CD14-positive monocyte (primary cell): ENCODE data around the gene CALML3. TPM values are rescaled to one million over a fixed set of nuclear protein-coding genes. Genes with fewer than 3 reads are reported as not detected.

Experiments used
- DNase-seq, 3 donors: peaks; one replicate each; pipeline ENCODE4 v3.0.0-alpha.2; 2011 to 2022
- H2AFZ ChIP-seq: 2 replicates; pipeline ENCODE4 v1.6.0; 2012; ENCODE audit warnings: mild to moderate bottlenecking, low read depth, low read length, inconsistent platforms; ENCODE audit not compliant: insufficient read depth, poor library complexity, severe bottlenecking
- H3K27ac ChIP-seq, 2 donors: 1 replicate in 1 of 2; 2 replicates in 1 of 2; pipeline ENCODE4 v1.5.1; 2012 to 2013; ENCODE audit warnings: low read length in 2 of 2, control low read depth in 1 of 2, inconsistent platforms in 1 of 2, low read depth in 1 of 2, mild to moderate bottlenecking in 1 of 2
- H3K27me3 ChIP-seq, 2 donors: one replicate each; pipeline versions ENCODE4 v1.6.0 to v1.6.1; 2011 to 2013; ENCODE audit warnings: low read length in 2 of 2; ENCODE audit not compliant: control insufficient read depth in 2 of 2, insufficient read depth in 2 of 2
- H3K36me3 ChIP-seq, 2 donors: replicated peaks in 1 of 2; 1 replicate in 1 of 2; 2 replicates in 1 of 2; pipeline versions ENCODE4 v1.5.1 to v1.6.1; 2012 to 2013; ENCODE audit warnings: low read length in 2 of 2, control low read depth in 1 of 2, inconsistent platforms in 1 of 2, mild to moderate bottlenecking in 1 of 2; ENCODE audit not compliant: insufficient read depth in 2 of 2, control insufficient read depth in 1 of 2
- H3K4me1 ChIP-seq, 2 donors: 1 replicate in 1 of 2; 2 replicates in 1 of 2; pipeline versions ENCODE4 v1.5.1 to v1.6.1; 2012 to 2013; ENCODE audit warnings: low read length in 2 of 2, control low read depth in 1 of 2, inconsistent platforms in 1 of 2, mild to moderate bottlenecking in 1 of 2, moderate library complexity in 1 of 2; ENCODE audit not compliant: insufficient read depth in 2 of 2, control insufficient read depth in 1 of 2
- H3K4me2 ChIP-seq: replicated peaks from 2 replicates; pipeline ENCODE3; 2012; ENCODE audit warnings: low read length, moderate library complexity, mild to moderate bottlenecking; ENCODE audit not compliant: poor library complexity, severe bottlenecking; ENCODE audit errors: extremely low read depth
- H3K4me3 ChIP-seq, 3 experiments: fragments of 200-600 bp in 1 of 3; sonication (generic) in 1 of 3; replicated peaks in 1 of 3; 1 replicate in 2 of 3; 2 replicates in 1 of 3; pipeline ENCODE4 v1.5.1; 2011 to 2013; ENCODE audit warnings: low read length in 3 of 3, mild to moderate bottlenecking in 3 of 3, control low read depth in 2 of 3, low read depth in 2 of 3, inconsistent platforms in 1 of 3, moderate library complexity in 1 of 3
- H3K79me2 ChIP-seq: 2 replicates; pipeline ENCODE4 v1.6.0; 2012; ENCODE audit warnings: mild to moderate bottlenecking, control low read depth, inconsistent platforms, low read length, moderate library complexity; ENCODE audit not compliant: insufficient read depth
- H3K9ac ChIP-seq: 2 replicates; pipeline ENCODE4 v1.6.0; 2017; ENCODE audit warnings: low read length, mild to moderate bottlenecking; ENCODE audit not compliant: insufficient read depth, poor library complexity, severe bottlenecking
- H3K9me3 ChIP-seq, 2 donors: replicated peaks in 1 of 2; 1 replicate in 1 of 2; 2 replicates in 1 of 2; pipeline versions ENCODE4 v1.5.1 to v1.6.1; 2012 to 2013; ENCODE audit warnings: low read length in 2 of 2, control low read depth in 1 of 2; ENCODE audit not compliant: control insufficient read depth in 1 of 2, insufficient read depth in 1 of 2
- H4K20me1 ChIP-seq: 2 replicates; pipeline ENCODE4 v1.6.0; 2012; ENCODE audit warnings: mild to moderate bottlenecking, low read length, control low read depth, moderate library complexity; ENCODE audit not compliant: insufficient read depth
- H3K27ac Mint-ChIP-seq, 7 donors: one replicate each; pipeline ENCODE4 v1.8.0; 2020; ENCODE audit warnings: mild to moderate bottlenecking in 7 of 7, mixed read lengths in 7 of 7, moderate library complexity in 6 of 7, inconsistent platforms in 2 of 7
- H3K27me3 Mint-ChIP-seq, 3 donors: one replicate each; pipeline ENCODE4 v1.8.0; 2021 to 2022; ENCODE audit warnings: low read depth in 3 of 3, mild to moderate bottlenecking in 3 of 3, mixed read lengths in 3 of 3, moderate library complexity in 3 of 3, inconsistent platforms in 1 of 3
- H3K36me3 Mint-ChIP-seq, 2 donors: one replicate each; pipeline ENCODE4 v1.8.0; 2020; ENCODE audit warnings: mixed read lengths in 2 of 2, inconsistent platforms in 1 of 2, mild to moderate bottlenecking in 1 of 2
- H3K4me1 Mint-ChIP-seq: one replicate; pipeline ENCODE4 v1.8.0; 2020; ENCODE audit warnings: mild to moderate bottlenecking, mixed read lengths
- H3K4me3 Mint-ChIP-seq, 2 donors: one replicate each; pipeline ENCODE4 v1.8.0; 2020; ENCODE audit warnings: mild to moderate bottlenecking in 2 of 2, mixed read lengths in 2 of 2, moderate library complexity in 1 of 2
- H3K9me3 Mint-ChIP-seq, 7 donors: one replicate each; pipeline ENCODE4 v1.8.0; 2020 to 2022; ENCODE audit warnings: mixed read lengths in 7 of 7, mild to moderate bottlenecking in 6 of 7, moderate library complexity in 6 of 7, inconsistent platforms in 2 of 7
- CTCF ChIP-seq: fragments of 200-600 bp; IDR thresholded peaks from one replicate; pipeline ENCODE4 v1.8.0; 2022; ENCODE audit warnings: antibody characterized with exemption, mild to moderate bottlenecking
- WGBS: methylation state at CpG from one replicate; pipeline ENCODE4 v1.1.5; 2013; ENCODE audit warnings: missing lambda C conversion rate; ENCODE audit not compliant: insufficient coverage; 5-methylcytosine and 5-hydroxymethylcytosine counted together
- intact Hi-C, 2 donors: fragments of 100-400 bp; cut with micrococcal nuclease; formaldehyde crosslinking; loops; one replicate each; pipeline versions ENCODE4 v1.15.0 to v1.15.1; 2023
- polyA plus RNA-seq, 3 donors: library from polyadenylated mRNA; depleted of rRNA in 1 of 3; unstranded in 2 of 3; stranded (reverse) in 1 of 3; fragments of 300-500 nt in 2 of 3; fragments of >200 nt in 1 of 3; fragmentation: Illumina TruSeq in 2 of 3; gene quantifications; 1 replicate in 2 of 3; 2 replicates in 1 of 3; pipeline ENCODE4 v1.2.3, GENCODE V29; 2012 to 2021

Gene CALML3
- polyA plus RNA-seq, 3 donors = not detected

- Histone ChIP-seq H3K4me3 (no peak overlapping the region), H3K9ac (no peak overlapping the region), H2AFZ (no peak overlapping the region), H3K27me3 (no peaks in the 10 kb centered on the region), H3K36me3 (no peaks in the 10 kb centered on the region), H3K9me3 (no peaks in the 10 kb centered on the region), H3K79me2 (no peaks in the 10 kb centered on the region), H4K20me1 (no peaks in the 10 kb centered on the region), H3K4me1 (no peaks in the 10 kb centered on the region), H3K27ac (no peak overlapping the region), H3K4me2 (no peak overlapping the region)
- H3K27ac Mint-ChIP-seq = no peak overlapping the region
- peaks cover 1 to 5% (median 3%) of the 10 kb centered on the region in 3 donors for H3K27me3 Mint-ChIP-seq
- no peak for TF ChIP-seq CTCF
- no peaks in the 10 kb centered on the region for H3K9me3 Mint-ChIP-seq
- no peak for DNase-seq
- WGBS = no CpG with 5 or more reads among the region's 2 CpGs
- no peaks in the 10 kb centered on the region for H3K4me1 Mint-ChIP-seq
- intact Hi-C loops = no loop called here
- no peaks in the 10 kb centered on the region for H3K36me3 Mint-ChIP-seq
- H3K4me3 Mint-ChIP-seq = no peak overlapping the region
Observed at GRCh38 chr10:5506246-5506645, 18.5 kb upstream of the CALML3 start.

GRCh38 chr10:5506751-5507648, 17.8 kb upstream of the CALML3 start:
- Mint-ChIP-seq H3K4me1 (no peaks in the 10 kb centered on the region), H3K27ac (no peak overlapping the region), H3K4me3 (no peak overlapping the region), H3K27me3 (peaks cover 1 to 5% (median 3%) of the 10 kb centered on the region in 3 donors), H3K9me3 (no peaks in the 10 kb centered on the region), H3K36me3 (no peaks in the 10 kb centered on the region)
- Histone ChIP-seq H3K9ac (no peak overlapping the region), H3K4me1 (no peaks in the 10 kb centered on the region), H3K9me3 (no peaks in the 10 kb centered on the region), H2AFZ (no peak overlapping the region), H3K79me2 (no peaks in the 10 kb centered on the region), H3K4me3 (no peak overlapping the region), H3K27me3 (no peaks in the 10 kb centered on the region), H3K36me3 (no peaks in the 10 kb centered on the region), H4K20me1 (no peaks in the 10 kb centered on the region), H3K4me2 (no peak overlapping the region), H3K27ac (no peak overlapping the region)
- DNase-seq = no peak
- TF ChIP-seq CTCF = no peak
- 90% methylated on average over 18 of the region's 19 CpGs for WGBS
- intact Hi-C loops = no loop called here
